ENCODE data around the gene PDZRN3.

The PDZRN3 gene

GRCh38 chr3:73448041-73448440 lies 176.7 kb downstream of the PDZRN3 start:
- TF ChIP-seq FOXM1 (IDR thresholded peaks at IDR 0.05; ENCODE audit: borderline replicate concordance) (no peak), CTBP1 (IDR thresholded peaks at IDR 0.05; ENCODE audit: borderline replicate concordance) (no peak), PKNOX1 (IDR thresholded peaks at IDR 0.05) (no peak), LEF1 (IDR thresholded peaks at IDR 0.05; ENCODE audit: borderline replicate concordance) (no peak), L3MBTL2 (conservative IDR thresholded peaks at IDR 0.05) (no peak), BHLHE40 (IDR thresholded peaks at IDR 0.05; ENCODE audit: borderline replicate concordance) (no peak), TARDBP (IDR thresholded peaks at IDR 0.05) (no peak), ELF4 (IDR thresholded peaks at IDR 0.05) (no peak), ZNF384 (IDR thresholded peaks at IDR 0.05) (no peak), FOXK2 (IDR thresholded peaks at IDR 0.05) (no peak), SP1 (IDR thresholded peaks at IDR 0.05) (no peak), FOXA1 (IDR thresholded peaks at IDR 0.05) (no peak), HDGF (IDR thresholded peaks at IDR 0.05; ENCODE audit: borderline replicate concordance) (no peak)
- POLR2A ChIA-PET = no interaction called here
- no peak for DNase-seq (ENCODE audit: extremely low spot score)
- CTCF ChIA-PET = interaction anchor here (0.7 kb wide), 1 partner anchor 205 kb away, joined by 4 read pairs; no protein-coding TSS in a partner anchor

- ChIA-PET CTCF (no interaction called here), POLR2A (no interaction called here)
- DNase-seq (ENCODE audit: extremely low spot score) = no peak
- no peak for TF ChIP-seq ZNF384 (IDR thresholded peaks at IDR 0.05)
- no peak for TF ChIP-seq NFRKB (IDR thresholded peaks at IDR 0.05)
- no peak for TF ChIP-seq BHLHE40 (IDR thresholded peaks at IDR 0.05; ENCODE audit: borderline replicate concordance)
Measured at GRCh38 chr3:73447111-73447510, 177.6 kb downstream of the PDZRN3 start.

GRCh38 chr3:73446467-73447110 lies 178.2 kb downstream of the PDZRN3 start:
- POLR2A ChIA-PET = no interaction called here
- TF ChIP-seq FOXK2 (IDR thresholded peaks at IDR 0.05) = no peak
- no peak for TF ChIP-seq BHLHE40 (IDR thresholded peaks at IDR 0.05; ENCODE audit: borderline replicate concordance)
- no peak for TF ChIP-seq SUZ12 (IDR thresholded peaks at IDR 0.05)
- TF ChIP-seq HDGF (IDR thresholded peaks at IDR 0.05; ENCODE audit: borderline replicate concordance) = no peak
- TF ChIP-seq SP1 (IDR thresholded peaks at IDR 0.05) = no peak
- no peak for TF ChIP-seq L3MBTL2 (conservative IDR thresholded peaks at IDR 0.05)
- TF ChIP-seq FOXM1 (IDR thresholded peaks at IDR 0.05; ENCODE audit: borderline replicate concordance) = no peak
- TF ChIP-seq TARDBP (IDR thresholded peaks at IDR 0.05) = no peak
- TF ChIP-seq ARNT (IDR thresholded peaks at IDR 0.05) = no peak
- CTCF ChIA-PET = no interaction called here
- DNase-seq (ENCODE audit: extremely low spot score) = no peak

- POLR2A ChIA-PET = no interaction called here
- CTCF ChIA-PET = no interaction called here
- no peak for DNase-seq (ENCODE audit: extremely low spot score)
- TF ChIP-seq TARDBP (IDR thresholded peaks at IDR 0.05) (no peak), NFRKB (IDR thresholded peaks at IDR 0.05) (no peak), PKNOX1 (IDR thresholded peaks at IDR 0.05) (no peak), CTBP1 (IDR thresholded peaks at IDR 0.05; ENCODE audit: borderline replicate concordance) (no peak), ARNT (IDR thresholded peaks at IDR 0.05) (no peak), FOXK2 (IDR thresholded peaks at IDR 0.05) (no peak), ELF4 (IDR thresholded peaks at IDR 0.05) (no peak), FOXM1 (IDR thresholded peaks at IDR 0.05; ENCODE audit: borderline replicate concordance) (no peak), SUZ12 (IDR thresholded peaks at IDR 0.05) (no peak)
Measured at GRCh38 chr3:73442886-73443285, 181.9 kb downstream of the PDZRN3 start.

- ChIA-PET POLR2A (no interaction called here), CTCF (no interaction called here)
- DNase-seq (ENCODE audit: extremely low spot score) = no peak
- no peak for TF ChIP-seq CTBP1 (IDR thresholded peaks at IDR 0.05; ENCODE audit: borderline replicate concordance)
- TF ChIP-seq BHLHE40 (IDR thresholded peaks at IDR 0.05; ENCODE audit: borderline replicate concordance) = no peak
- no peak for TF ChIP-seq FOXA1 (IDR thresholded peaks at IDR 0.05)
- TF ChIP-seq FOXK2 (IDR thresholded peaks at IDR 0.05) = no peak
- TF ChIP-seq SUZ12 (IDR thresholded peaks at IDR 0.05) = no peak
- no peak for TF ChIP-seq L3MBTL2 (conservative IDR thresholded peaks at IDR 0.05)
- no peak for TF ChIP-seq NFRKB (IDR thresholded peaks at IDR 0.05)
- no peak for TF ChIP-seq HDGF (IDR thresholded peaks at IDR 0.05; ENCODE audit: borderline replicate concordance)
- no peak for TF ChIP-seq LEF1 (IDR thresholded peaks at IDR 0.05; ENCODE audit: borderline replicate concordance)
- no peak for TF ChIP-seq TARDBP (IDR thresholded peaks at IDR 0.05)
- no peak for TF ChIP-seq ZNF384 (IDR thresholded peaks at IDR 0.05)
- no peak for TF ChIP-seq FOXM1 (IDR thresholded peaks at IDR 0.05; ENCODE audit: borderline replicate concordance)
- TF ChIP-seq PKNOX1 (IDR thresholded peaks at IDR 0.05) = no peak
- TF ChIP-seq ELF4 (IDR thresholded peaks at IDR 0.05) = no peak
- TF ChIP-seq SP1 (IDR thresholded peaks at IDR 0.05) = no peak
- no peak for TF ChIP-seq ARNT (IDR thresholded peaks at IDR 0.05)
Measured at GRCh38 chr3:73442152-73442551, 182.6 kb downstream of the PDZRN3 start.

- POLR2A ChIA-PET = no interaction called here
- TF ChIP-seq CTBP1 (IDR thresholded peaks at IDR 0.05; ENCODE audit: borderline replicate concordance) = no peak
- no peak for TF ChIP-seq ELF4 (IDR thresholded peaks at IDR 0.05)
- no peak for TF ChIP-seq HDGF (IDR thresholded peaks at IDR 0.05; ENCODE audit: borderline replicate concordance)
- CTCF ChIA-PET = no interaction called here
- DNase-seq (ENCODE audit: extremely low spot score) = no peak
Measured at GRCh38 chr3:73437828-73438227, 186.9 kb downstream of the PDZRN3 start.

GRCh38 chr3:73435055-73435454 lies 189.7 kb downstream of the PDZRN3 start:
- no peak for TF ChIP-seq SP1 (IDR thresholded peaks at IDR 0.05)
- TF ChIP-seq ARNT (IDR thresholded peaks at IDR 0.05) = no peak
- DNase-seq (ENCODE audit: extremely low spot score) = no peak
- ChIA-PET CTCF (no interaction called here), POLR2A (no interaction called here)
